Activated CD8-positive, alpha-beta memory T cell treated with anti-CD3 and anti-CD28 coated beads, Interleukin-2, amount 10 ng/mL, durations not matched to agents 7 days and 5 days (primary cell): ENCODE results near the gene SARM1. TPM values are rescaled to one million over a fixed set of nuclear protein-coding genes. Genes with fewer than 3 reads are reported as not detected.
"Not testable (repeated sequence)": the region's sequence is repeated elsewhere in the genome, so short reads cannot be mapped to it uniquely, and the experiment has no call there.

Experiments
- ATAC-seq: fragments of 150-1000 bp; cut with Tn5 transposase; one replicate; pipeline ENCODE4 v1.10.0; 2021; ENCODE audit warnings: moderate library complexity
- CTCF ChIA-PET: fragments of 350-600 bp; sonication (Branson Sonifier 250); formaldehyde crosslinking; loops from one replicate; lab custom pipeline; 2021; ENCODE audit warnings: antibody characterized with exemption; lab: Charles Lee
- DNase-seq: peaks from one replicate; pipeline ENCODE4 v3.0.0-alpha.2; 2020
- H3K27ac Mint-ChIP-seq: one replicate; pipeline ENCODE4 v1.8.0; 2021; ENCODE audit warnings: mild to moderate bottlenecking, mixed read lengths
- H3K27me3 Mint-ChIP-seq: one replicate; pipeline ENCODE4 v1.8.0; 2021; ENCODE audit warnings: mixed read lengths
- H3K36me3 Mint-ChIP-seq: one replicate; pipeline ENCODE4 v1.8.0; 2021; ENCODE audit warnings: mild to moderate bottlenecking, mixed read lengths
- H3K4me1 Mint-ChIP-seq: one replicate; pipeline ENCODE4 v1.8.0; 2021; ENCODE audit warnings: mixed read lengths
- H3K4me3 Mint-ChIP-seq: one replicate; pipeline ENCODE4 v1.8.0; 2021; ENCODE audit warnings: mild to moderate bottlenecking, moderate library complexity, mixed read lengths
- H3K9me3 Mint-ChIP-seq: one replicate; pipeline ENCODE4 v1.8.0; 2022; ENCODE audit warnings: low read depth, mixed read lengths
- total RNA-seq, 2 experiments: library from RNA; stranded (reverse); gene quantifications; one replicate each; pipeline ENCODE4 v1.2.3, GENCODE V29; 2021

The SARM1 gene
- total RNA-seq, 2 experiments from 2014 or later, result 20.2 to 24.8 TPM

DNA sequence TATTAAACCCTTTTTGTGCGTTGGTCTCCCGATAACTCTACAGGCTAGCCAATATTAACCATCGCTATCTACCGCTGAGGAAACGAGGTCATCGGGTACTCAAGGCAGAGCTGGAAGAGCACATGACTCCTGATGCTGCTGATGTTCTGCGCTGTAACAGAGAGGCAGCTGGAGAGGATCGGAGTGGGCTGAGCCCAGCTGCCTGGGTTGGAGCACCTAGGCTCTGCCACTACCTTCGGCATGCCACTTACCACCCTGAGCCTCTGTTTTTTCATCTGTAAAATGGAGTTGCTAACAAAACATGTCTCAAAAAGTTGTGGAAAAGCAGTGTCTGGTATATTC lies 35.0 kb downstream of the SARM1 start:
- DNase-seq, result no peak
- Mint-ChIP-seq H3K4me1 (peaks cover 15% of the 10 kb centered on the region), H3K27ac (no peak overlapping the region), H3K36me3 (no peaks in the 10 kb centered on the region), H3K9me3 (no peaks in the 10 kb centered on the region), H3K4me3 (peak overlapping the region; percentile 68), H3K27me3 (peaks cover 12% of the 10 kb centered on the region)
- no peak for ATAC-seq
- CTCF ChIA-PET, result interaction anchor here (1.0 to 2.7 kb wide), 2 partner anchors 10 to 22 kb away, joined by 3 to 21 read pairs; no protein-coding TSS in a partner anchor

DNA sequence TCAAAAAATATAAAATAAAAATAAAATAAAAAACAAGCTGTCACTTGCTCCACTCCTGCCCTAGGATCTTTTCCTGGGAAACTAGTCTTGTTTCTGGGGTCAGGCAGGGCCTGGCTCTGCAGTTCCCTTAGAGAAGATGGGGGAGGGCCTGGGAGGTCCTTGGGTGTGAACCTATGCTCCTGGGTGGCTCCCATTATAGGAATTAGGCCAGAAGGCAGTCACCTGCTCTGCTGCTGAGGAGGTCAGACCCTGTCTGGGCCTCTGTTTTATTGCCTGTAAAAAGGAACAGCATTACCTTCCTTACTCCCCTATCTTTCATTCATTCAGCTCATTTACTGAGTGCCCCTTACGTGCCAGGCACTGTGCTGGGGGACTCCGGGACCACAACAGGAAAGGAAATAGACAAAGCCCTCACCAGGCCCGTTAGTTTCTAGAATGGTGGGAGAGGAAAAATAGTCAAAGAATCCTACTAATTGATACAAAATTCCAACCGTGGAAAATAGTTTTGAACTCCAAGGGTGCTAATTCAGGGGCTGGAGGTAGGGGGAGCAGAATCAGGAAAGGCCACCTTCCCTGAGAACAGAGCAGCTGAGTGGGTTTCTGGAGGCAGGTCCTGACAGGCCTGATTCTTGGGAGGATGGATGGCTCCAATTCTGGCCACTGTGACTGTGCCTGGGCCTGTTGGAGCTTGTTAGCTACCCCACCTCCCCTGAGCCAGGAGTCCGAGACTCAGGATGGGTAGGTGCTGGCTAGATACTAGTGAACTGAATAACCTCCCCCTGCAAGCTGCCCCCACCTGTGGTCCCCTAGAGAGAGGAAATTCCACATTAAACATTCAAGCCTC lies 35.9 kb downstream of the SARM1 start:
- Mint-ChIP-seq H3K36me3 (no peaks in the 10 kb centered on the region), H3K27ac (no peak overlapping the region), H3K4me1 (peaks cover 10% of the 10 kb centered on the region), H3K4me3 (no peak overlapping the region), H3K9me3 (no peaks in the 10 kb centered on the region), H3K27me3 (peaks cover 16% of the 10 kb centered on the region)
- DNase-seq (no peak), ATAC-seq (no peak)
- CTCF ChIA-PET, result interaction anchor here (2.3 kb wide), 1 partner anchor 9 kb away, joined by 15 read pairs; no protein-coding TSS in a partner anchor

DNA sequence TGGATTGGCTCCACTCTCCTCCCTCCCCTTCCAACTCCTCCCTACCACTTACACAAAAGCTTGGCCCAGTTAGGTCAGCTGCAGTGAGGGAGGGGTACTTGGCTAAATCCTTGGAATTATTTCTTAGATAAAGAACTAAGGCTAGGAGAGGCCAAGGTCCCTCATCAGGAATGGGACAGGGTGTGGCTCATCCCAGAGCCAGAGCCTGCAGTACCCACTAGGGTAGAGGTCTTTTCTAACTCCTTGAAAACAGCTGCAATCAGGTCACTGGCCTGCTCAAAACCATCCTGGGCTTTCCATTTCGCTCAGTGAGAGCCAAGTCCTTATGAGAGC lies 36.4 kb downstream of the SARM1 start:
- Mint-ChIP-seq H3K27me3 (peaks cover 16% of the 10 kb centered on the region), H3K9me3 (no peaks in the 10 kb centered on the region), H3K36me3 (no peaks in the 10 kb centered on the region), H3K27ac (no peak overlapping the region), H3K4me1 (peaks cover 9% of the 10 kb centered on the region), H3K4me3 (no peak overlapping the region)
- DNase-seq, result no peak
- no peak for ATAC-seq
- CTCF ChIA-PET, result interaction anchor here (2.3 kb wide), 1 partner anchor 8 kb away, joined by 15 read pairs; no protein-coding TSS in a partner anchor

DNA sequence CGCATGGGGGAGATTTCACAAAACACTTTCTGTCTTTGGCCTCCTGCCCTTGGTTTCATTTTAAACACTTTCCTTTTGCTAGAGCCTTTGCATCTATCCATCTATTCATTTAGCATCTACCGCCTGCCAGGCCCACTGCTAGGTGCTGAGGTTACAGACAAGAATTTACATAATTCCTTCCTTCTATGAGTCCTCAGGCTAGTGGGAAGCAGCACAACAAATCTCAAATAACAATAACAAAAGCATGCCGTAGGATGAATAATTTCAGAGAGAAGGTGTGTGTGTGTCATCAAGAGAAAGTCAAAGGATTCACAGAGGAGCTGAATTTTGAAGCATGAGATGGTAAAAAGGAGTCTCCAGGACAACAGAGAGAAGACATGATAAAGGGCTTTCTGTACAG lies 40.6 kb downstream of the SARM1 start:
- Mint-ChIP-seq H3K27ac (no peak overlapping the region), H3K4me3 (no peak overlapping the region), H3K36me3 (no peaks in the 10 kb centered on the region), H3K9me3 (no peaks in the 10 kb centered on the region), H3K4me1 (peaks cover 8% of the 10 kb centered on the region), H3K27me3 (peaks cover 23% of the 10 kb centered on the region)
- CTCF ChIA-PET, result no interaction called here
- ATAC-seq (no peak), DNase-seq (no peak)

DNA sequence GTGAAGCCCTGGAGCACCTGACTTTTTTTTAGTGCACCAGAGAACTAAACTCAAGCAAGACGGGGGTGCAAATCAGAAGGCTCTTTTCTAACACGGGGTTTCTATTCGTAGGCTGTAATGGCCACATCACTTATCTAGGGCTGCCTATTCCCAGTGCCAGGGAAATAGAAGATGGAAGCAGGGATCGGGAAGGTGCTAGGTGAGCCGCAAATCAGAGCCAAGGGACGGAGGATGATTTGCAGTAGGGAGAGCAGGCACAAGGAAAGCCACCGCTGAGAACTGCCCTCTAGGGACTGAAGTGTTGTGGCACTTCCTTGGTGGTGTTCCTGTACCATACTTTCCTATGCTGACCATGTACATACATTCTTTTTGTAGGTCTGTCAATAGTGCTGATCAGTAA lies 42.3 kb downstream of the SARM1 start:
- H3K4me1 Mint-ChIP-seq, result peaks cover 9% of the 10 kb centered on the region
- H3K27me3 Mint-ChIP-seq, result peaks cover 18% of the 10 kb centered on the region
- H3K4me3 Mint-ChIP-seq, result no peak overlapping the region
- H3K9me3 Mint-ChIP-seq, result no peaks in the 10 kb centered on the region
- ATAC-seq (no peak), DNase-seq (no peak)
- no peak overlapping the region for H3K27ac Mint-ChIP-seq
- CTCF ChIA-PET, result interaction anchor here (0.7 to 1.2 kb wide), 2 partner anchors 29 to 30 kb away, joined by 3 read pairs; no protein-coding TSS in a partner anchor
- H3K36me3 Mint-ChIP-seq, result no peaks in the 10 kb centered on the region

DNA sequence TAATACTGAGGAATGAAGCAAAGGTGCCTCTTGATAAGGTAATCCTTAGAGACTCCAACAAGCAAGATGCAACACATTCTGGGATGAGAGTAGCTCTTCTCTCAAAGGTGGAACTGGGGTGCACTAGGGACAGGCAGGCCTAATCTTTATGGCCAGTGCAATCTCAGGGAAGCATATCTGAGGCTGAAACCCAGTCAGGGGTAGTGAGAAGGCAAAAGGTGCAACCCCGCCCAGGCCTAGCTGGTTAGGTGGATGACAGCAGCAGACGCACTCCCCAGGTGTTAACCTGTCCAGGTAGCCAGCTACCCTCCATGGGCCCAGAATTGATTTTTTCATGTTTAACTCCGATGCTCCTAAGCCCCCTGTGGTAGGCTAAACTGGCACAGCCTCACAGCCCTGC lies 44.4 kb downstream of the SARM1 start:
- Mint-ChIP-seq H3K36me3 (no peaks in the 10 kb centered on the region), H3K27me3 (peaks cover 17% of the 10 kb centered on the region), H3K4me1 (peaks cover 9% of the 10 kb centered on the region), H3K27ac (no peak overlapping the region), H3K9me3 (no peaks in the 10 kb centered on the region), H3K4me3 (no peak overlapping the region)
- DNase-seq (no peak), ATAC-seq (no peak)
- CTCF ChIA-PET, result interaction anchor here (0.9 to 2.6 kb wide), 18 partner anchors 8 to 184 kb away, joined by 3 to 21 read pairs (median 6); partner anchors contain the start of genes POLDIP2 and SLC46A1

DNA sequence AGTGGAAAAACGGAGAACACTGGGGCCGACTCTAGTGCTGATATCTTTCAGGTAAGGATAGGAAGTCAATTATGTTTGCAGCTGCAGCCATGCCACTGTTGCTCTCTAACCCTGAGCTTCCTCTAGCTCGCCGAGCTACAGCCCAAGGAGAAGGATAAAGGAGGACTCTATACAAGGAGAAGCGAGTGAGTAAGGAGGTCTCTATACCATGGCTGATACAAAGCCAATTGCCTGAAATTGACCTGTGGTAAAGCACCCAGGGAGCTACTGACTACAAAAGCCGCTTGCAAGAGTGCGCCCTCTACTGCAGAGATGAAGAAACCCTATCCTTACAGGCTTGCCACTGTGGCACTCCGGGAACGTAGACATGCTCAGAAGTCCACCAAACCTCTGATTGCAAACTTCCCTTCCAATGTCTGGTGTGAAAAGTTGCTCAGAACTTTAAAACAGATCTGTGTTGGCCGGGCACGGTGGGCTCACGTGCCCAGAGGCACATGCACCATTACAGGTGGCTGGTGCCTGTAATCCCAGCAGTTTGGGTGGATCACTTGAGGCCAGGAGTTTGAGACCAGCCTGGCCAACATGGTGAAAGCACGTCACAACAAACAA lies 45.3 kb downstream of the SARM1 start:
- no peaks in the 10 kb centered on the region for H3K36me3 Mint-ChIP-seq
- peak; percentile 98 for ATAC-seq
- CTCF ChIA-PET, result interaction anchor here (0.6 to 2.6 kb wide), 33 partner anchors 9 to 341 kb away, joined by 3 to 21 read pairs (median 5); partner anchors contain the start of genes IFT20, POLDIP2, SARM1 and SLC13A2
- no peak overlapping the region for H3K4me3 Mint-ChIP-seq
- no peak overlapping the region for H3K27ac Mint-ChIP-seq
- peaks cover 17% of the 10 kb centered on the region for H3K27me3 Mint-ChIP-seq
- no peaks in the 10 kb centered on the region for H3K9me3 Mint-ChIP-seq
- peak; percentile 74 for DNase-seq
- H3K4me1 Mint-ChIP-seq, result peaks cover 9% of the 10 kb centered on the region

DNA sequence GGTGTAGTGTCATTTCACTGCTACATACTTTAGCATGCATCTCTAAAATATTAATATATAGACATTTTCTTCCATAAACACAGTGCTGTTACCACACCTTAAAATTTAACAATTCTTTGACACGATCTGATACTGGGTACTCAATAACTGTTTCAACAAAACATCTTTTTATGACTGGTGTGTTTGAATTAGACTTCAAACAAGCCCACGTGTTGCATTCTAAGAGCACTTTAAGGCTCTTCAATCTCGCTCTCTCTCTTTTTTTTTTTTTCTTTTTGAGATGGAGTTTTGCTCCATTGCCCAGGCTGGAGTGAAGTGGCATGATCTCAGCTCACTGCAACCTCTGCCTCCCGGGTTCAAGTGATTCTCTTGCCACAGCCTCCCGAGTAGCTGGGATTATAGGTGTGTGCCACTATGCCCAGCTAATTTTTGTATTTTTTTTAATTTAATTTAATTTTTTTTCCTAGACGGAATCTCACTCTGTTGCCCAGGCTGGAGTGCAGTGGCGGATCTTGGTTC lies 50.4 kb downstream of the SARM1 start:
- Mint-ChIP-seq H3K9me3 (no peaks in the 10 kb centered on the region), H3K27ac (no peak overlapping the region), H3K36me3 (no peaks in the 10 kb centered on the region), H3K4me3 (no peak overlapping the region), H3K27me3 (peaks cover 6% of the 10 kb centered on the region), H3K4me1 (peaks cover 4% of the 10 kb centered on the region)
- ATAC-seq, result no peak
- CTCF ChIA-PET, result interaction anchor here (0.7 kb wide), 1 partner anchor 442 kb away, joined by 3 read pairs; no protein-coding TSS in a partner anchor
- DNase-seq, result no peak

DNA sequence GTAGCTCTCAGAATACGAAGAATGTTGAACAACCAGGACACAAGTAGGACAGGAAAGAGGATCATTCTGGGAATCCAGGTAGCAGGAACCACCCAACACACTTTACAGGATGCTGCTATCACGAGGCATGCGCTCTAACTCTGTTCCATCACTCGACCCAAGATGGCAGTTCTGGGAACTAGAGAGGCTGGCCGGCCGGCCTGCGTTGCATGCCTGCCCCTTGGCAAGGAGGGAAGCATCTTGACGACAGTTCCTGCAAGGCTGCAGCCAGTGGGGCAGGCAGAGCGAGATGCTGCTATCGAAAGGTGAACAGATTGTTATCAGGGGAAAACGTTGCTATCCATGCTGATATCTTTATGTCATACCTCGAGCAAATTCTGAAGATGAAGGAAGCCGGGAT lies 53.7 kb downstream of the SARM1 start:
- H3K36me3 Mint-ChIP-seq, result no peaks in the 10 kb centered on the region
- ATAC-seq (no peak), DNase-seq (no peak)
- no peak overlapping the region for H3K27ac Mint-ChIP-seq
- H3K27me3 Mint-ChIP-seq, result peaks cover 6% of the 10 kb centered on the region
- H3K9me3 Mint-ChIP-seq, result no peaks in the 10 kb centered on the region
- H3K4me3 Mint-ChIP-seq, result no peak overlapping the region
- no peaks in the 10 kb centered on the region for H3K4me1 Mint-ChIP-seq
- CTCF ChIA-PET, result interaction anchor here (2.2 kb wide), 1 partner anchor 9 kb away, joined by 6 read pairs; no protein-coding TSS in a partner anchor

DNA sequence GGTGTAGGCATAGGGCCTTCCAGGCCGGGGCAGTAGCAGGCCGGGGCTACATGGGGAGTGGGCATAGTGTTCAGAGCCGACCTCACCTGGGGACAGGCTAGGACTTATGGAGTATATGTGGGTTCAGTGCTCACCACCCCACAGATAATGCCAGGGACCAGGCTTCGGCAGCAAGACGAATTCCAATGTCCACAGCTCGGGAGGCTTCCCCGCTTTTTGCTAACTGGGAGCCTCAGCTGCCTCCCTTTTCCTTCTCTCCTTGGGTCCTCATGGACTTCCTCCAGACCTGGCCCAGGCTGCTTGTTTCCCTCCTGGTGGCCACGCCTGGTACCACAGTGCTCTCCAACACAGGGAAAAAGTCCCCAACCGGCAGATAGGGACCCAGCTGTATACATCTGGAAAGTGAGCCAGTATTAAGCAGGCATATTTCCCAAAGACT lies 54.6 kb downstream of the SARM1 start:
- CTCF ChIA-PET, result interaction anchor here (2.2 kb wide), 1 partner anchor 10 kb away, joined by 6 read pairs; no protein-coding TSS in a partner anchor
- Mint-ChIP-seq H3K4me3 (no peak overlapping the region), H3K9me3 (no peaks in the 10 kb centered on the region), H3K27me3 (peaks cover 8% of the 10 kb centered on the region), H3K27ac (no peak overlapping the region), H3K36me3 (no peaks in the 10 kb centered on the region), H3K4me1 (no peaks in the 10 kb centered on the region)
- no peak for DNase-seq
- ATAC-seq, result no peak

DNA sequence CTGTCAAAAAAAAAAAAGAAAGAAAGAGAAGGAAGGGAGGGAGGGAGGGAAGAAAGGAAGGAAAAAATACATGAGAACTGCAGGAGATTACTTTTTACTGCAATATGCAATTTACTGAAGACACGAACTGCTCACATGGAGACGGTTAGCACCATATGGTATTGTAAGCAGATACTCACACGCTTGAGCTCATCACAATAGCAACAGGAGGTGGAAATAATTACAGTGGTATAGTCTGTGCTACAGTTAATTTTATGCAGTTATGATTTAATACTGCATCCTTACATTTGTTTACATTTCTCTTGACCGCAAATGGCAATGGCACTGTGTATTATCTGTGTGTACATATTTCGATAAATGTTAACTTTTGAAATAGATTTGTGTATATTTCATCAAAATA lies 55.9 kb downstream of the SARM1 start:
- CTCF ChIA-PET, result no interaction called here
- H3K36me3 Mint-ChIP-seq, result no peaks in the 10 kb centered on the region
- no peaks in the 10 kb centered on the region for H3K4me1 Mint-ChIP-seq
- ATAC-seq (no peak), DNase-seq (no peak)
- H3K27me3 Mint-ChIP-seq, result peaks cover 18% of the 10 kb centered on the region
- H3K4me3 Mint-ChIP-seq, result no peak overlapping the region
- H3K9me3 Mint-ChIP-seq, result no peaks in the 10 kb centered on the region
- H3K27ac Mint-ChIP-seq, result no peak overlapping the region

DNA sequence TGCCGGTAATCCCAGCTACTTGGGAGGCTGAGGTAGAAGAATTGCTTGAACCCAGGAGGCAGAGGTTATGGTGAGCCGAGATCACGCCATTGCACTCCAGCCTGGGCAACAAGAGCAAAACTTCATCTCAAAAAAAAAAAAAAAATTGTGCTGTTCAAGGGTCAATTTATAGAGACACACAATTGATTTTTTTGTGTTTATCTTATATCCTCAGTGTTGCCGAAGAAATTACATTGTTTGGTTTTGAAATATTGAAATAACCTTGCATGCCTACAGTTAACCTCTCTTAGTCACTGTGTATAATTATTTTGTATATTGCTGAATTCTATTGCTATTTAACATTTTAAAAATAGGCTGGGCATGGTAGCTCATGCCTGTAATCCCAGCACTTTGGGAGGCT lies 56.5 kb downstream of the SARM1 start:
- not testable (repeated sequence) for H3K36me3 Mint-ChIP-seq, H3K4me3 Mint-ChIP-seq, H3K9me3 Mint-ChIP-seq, DNase-seq, ATAC-seq, H3K27ac Mint-ChIP-seq, H3K4me1 Mint-ChIP-seq
- CTCF ChIA-PET, result interaction anchor here (0.7 kb wide), 1 partner anchor 34 kb away, joined by 3 read pairs; no protein-coding TSS in a partner anchor
- peaks cover 22% of the 10 kb centered on the region for H3K27me3 Mint-ChIP-seq

DNA sequence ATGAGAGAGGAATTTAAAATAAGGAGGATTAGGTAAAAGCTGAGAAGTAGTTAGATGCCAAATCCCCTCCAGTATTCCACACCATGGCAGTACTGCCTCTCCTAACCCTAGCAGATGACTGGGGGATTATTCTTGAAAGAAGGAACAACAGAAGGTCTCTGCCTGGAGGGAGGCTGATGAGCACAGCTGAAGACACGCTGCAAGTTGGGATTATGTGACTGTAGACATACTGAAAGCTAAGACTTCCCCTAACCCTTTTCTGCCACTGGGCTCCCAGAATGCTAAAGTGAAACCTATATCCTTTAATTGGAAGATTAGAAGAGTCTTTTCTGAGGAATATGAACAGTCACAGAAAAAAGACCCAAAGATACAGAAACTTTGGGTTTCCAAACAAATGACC lies 62.2 kb downstream of the SARM1 start:
- H3K27me3 Mint-ChIP-seq, result peaks cover 39% of the 10 kb centered on the region
- H3K36me3 Mint-ChIP-seq, result no peaks in the 10 kb centered on the region
- H3K4me1 Mint-ChIP-seq, result no peaks in the 10 kb centered on the region
- H3K9me3 Mint-ChIP-seq, result no peaks in the 10 kb centered on the region
- CTCF ChIA-PET, result no interaction called here
- no peak for DNase-seq
- no peak for ATAC-seq
- no peak overlapping the region for H3K4me3 Mint-ChIP-seq
- H3K27ac Mint-ChIP-seq, result no peak overlapping the region
